CD4-positive, alpha-beta T cell (primary cell): ENCODE data around the gene E2F3. TPM values are rescaled to one million over a fixed set of nuclear protein-coding genes. Genes with fewer than 3 reads are reported as not detected.

Experiments
- ATAC-seq: fragments of 200-7000 bp; cut with Tn5 transposase; one replicate; pipeline ENCODE4 v1.10.0; 2022; ENCODE audit warnings: mild to moderate bottlenecking; ENCODE audit not compliant: poor library complexity
- CTCF ChIA-PET: fragments of 350-600 bp; sonication (Branson Sonifier 250); formaldehyde crosslinking; loops from one replicate; lab custom pipeline; 2021; ENCODE audit warnings: antibody characterized with exemption, inconsistent platforms; lab: Charles Lee
- POLR2A ChIA-PET: fragments of 350-600 bp; sonication (Branson Sonifier 250); formaldehyde crosslinking; loops from one replicate; lab custom pipeline; 2021; ENCODE audit warnings: antibody characterized with exemption, inconsistent platforms; lab: Charles Lee
- DNase-seq, 14 experiments: peaks; one replicate each; pipeline ENCODE4 v3.0.0-alpha.2; 2013 to 2020; ENCODE audit warnings: mixed read lengths in 2 of 14
- H3K27ac ChIP-seq, 2 donors: one replicate each; pipeline versions ENCODE4 v1.5.1 to v1.7.0; 2013; ENCODE audit warnings: low read length in 2 of 2, low read depth in 1 of 2, mild to moderate bottlenecking in 1 of 2
- H3K27me3 ChIP-seq, 2 experiments: 1 replicate in 1 of 2; 2 replicates in 1 of 2; pipeline versions ENCODE4 v1.6.1 to v1.7.0; 2013; ENCODE audit warnings: low read length in 2 of 2, control low read depth in 1 of 2, mild to moderate bottlenecking in 1 of 2, moderate library complexity in 1 of 2; ENCODE audit not compliant: insufficient read depth in 2 of 2, control insufficient read depth in 1 of 2
- H3K36me3 ChIP-seq: one replicate; pipeline ENCODE4 v1.6.1; 2013; ENCODE audit warnings: low read length, control low read depth; ENCODE audit not compliant: insufficient read depth
- H3K4me1 ChIP-seq: one replicate; pipeline ENCODE4 v1.6.1; 2013; ENCODE audit warnings: low read length, control low read depth; ENCODE audit not compliant: insufficient read depth
- H3K4me3 ChIP-seq: one replicate; pipeline ENCODE4 v1.5.1; 2013; ENCODE audit warnings: mild to moderate bottlenecking, low read length, moderate library complexity
- H3K9me3 ChIP-seq, 2 experiments: 1 replicate in 1 of 2; 2 replicates in 1 of 2; pipeline versions ENCODE4 v1.6.1 to v1.7.0; 2013; ENCODE audit warnings: low read length in 2 of 2, mild to moderate bottlenecking in 2 of 2, control low read depth in 1 of 2, moderate library complexity in 1 of 2; ENCODE audit not compliant: control insufficient read depth in 1 of 2, insufficient read depth in 1 of 2
- H3K27ac Mint-ChIP-seq: one replicate; pipeline ENCODE4 v1.8.0; 2020; ENCODE audit warnings: mixed read lengths
- H3K27me3 Mint-ChIP-seq: one replicate; pipeline ENCODE4 v1.8.0; 2021; ENCODE audit warnings: mixed read lengths
- H3K36me3 Mint-ChIP-seq: one replicate; pipeline ENCODE4 v1.8.0; 2021; ENCODE audit warnings: low read depth, mixed read lengths
- H3K4me1 Mint-ChIP-seq: one replicate; pipeline ENCODE4 v1.8.0; 2021; ENCODE audit warnings: low read depth, mixed read lengths
- H3K4me3 Mint-ChIP-seq: one replicate; pipeline ENCODE4 v1.8.0; 2020; ENCODE audit warnings: mild to moderate bottlenecking, mixed read lengths
- H3K9me3 Mint-ChIP-seq: one replicate; pipeline ENCODE4 v1.8.0; 2020; ENCODE audit warnings: mixed read lengths
- intact Hi-C, 2 experiments: fragments of 100-400 bp; cut with DNase I in 1 of 2; cut with micrococcal nuclease in 1 of 2; formaldehyde crosslinking; loops; one replicate each; pipeline versions ENCODE4 v1.15.1 to v1.9.0; 2023 to 2025; cut with DNase I, micrococcal nuclease
- total RNA-seq, 174 experiments: library from RNA in 2 of 174; stranded (reverse) in 2 of 174; gene quantifications; one replicate each; pipeline ENCODE4 v1.2.3 and lab custom pipeline; 2021 to 2026
- TF ChIP-seq, protein P1 (sequence below): fragments of 200-600 bp; IDR thresholded peaks from one replicate; pipeline ENCODE4 v1.8.0; 2022; ENCODE audit warnings: antibody characterized with exemption, mild to moderate bottlenecking

The E2F3 gene
- total RNA-seq, 2 experiments from 2014 or later, result 2.7 to 2.9 TPM

DNA sequence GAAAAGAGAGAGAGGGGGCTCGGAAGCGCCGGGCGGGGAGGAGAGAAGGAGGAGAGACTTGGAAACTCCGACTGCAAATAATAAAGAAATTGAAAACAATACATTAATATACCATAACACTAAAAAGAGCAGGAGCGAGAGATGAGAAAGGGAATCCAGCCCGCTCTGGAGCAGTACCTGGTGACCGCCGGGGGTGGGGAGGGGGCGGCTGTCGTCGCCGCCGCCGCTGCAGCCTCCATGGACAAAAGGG lies 338 bp downstream of the E2F3 start:
- no peaks in the 10 kb centered on the region for H3K9me3 ChIP-seq
- TF ChIP-seq, protein P1, sequence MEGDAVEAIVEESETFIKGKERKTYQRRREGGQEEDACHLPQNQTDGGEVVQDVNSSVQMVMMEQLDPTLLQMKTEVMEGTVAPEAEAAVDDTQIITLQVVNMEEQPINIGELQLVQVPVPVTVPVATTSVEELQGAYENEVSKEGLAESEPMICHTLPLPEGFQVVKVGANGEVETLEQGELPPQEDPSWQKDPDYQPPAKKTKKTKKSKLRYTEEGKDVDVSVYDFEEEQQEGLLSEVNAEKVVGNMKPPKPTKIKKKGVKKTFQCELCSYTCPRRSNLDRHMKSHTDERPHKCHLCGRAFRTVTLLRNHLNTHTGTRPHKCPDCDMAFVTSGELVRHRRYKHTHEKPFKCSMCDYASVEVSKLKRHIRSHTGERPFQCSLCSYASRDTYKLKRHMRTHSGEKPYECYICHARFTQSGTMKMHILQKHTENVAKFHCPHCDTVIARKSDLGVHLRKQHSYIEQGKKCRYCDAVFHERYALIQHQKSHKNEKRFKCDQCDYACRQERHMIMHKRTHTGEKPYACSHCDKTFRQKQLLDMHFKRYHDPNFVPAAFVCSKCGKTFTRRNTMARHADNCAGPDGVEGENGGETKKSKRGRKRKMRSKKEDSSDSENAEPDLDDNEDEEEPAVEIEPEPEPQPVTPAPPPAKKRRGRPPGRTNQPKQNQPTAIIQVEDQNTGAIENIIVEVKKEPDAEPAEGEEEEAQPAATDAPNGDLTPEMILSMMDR, result no peak
- peak overlapping the region; percentile 35 to 85 for H3K27ac ChIP-seq
- H3K4me3 ChIP-seq, result peak overlapping the region; percentile 74
- intact Hi-C loops, result loop anchor here (2.0 to 5.0 kb wide), 4 partner anchors 35 to 190 kb away; partner anchors contain the start of gene MBOAT1 (in 2 of the 2)
- no peaks in the 10 kb centered on the region for H3K36me3 ChIP-seq
- CTCF ChIA-PET, result no interaction called here
- H3K4me1 ChIP-seq, result peaks cover 23% of the 10 kb centered on the region
- Mint-ChIP-seq H3K27ac (peak overlapping the region; percentile 80), H3K36me3 (peaks cover 23% of the 10 kb centered on the region), H3K4me3 (peak overlapping the region; percentile 92), H3K4me1 (peaks cover 49% of the 10 kb centered on the region), H3K27me3 (no peaks in the 10 kb centered on the region), H3K9me3 (no peaks in the 10 kb centered on the region)
- POLR2A ChIA-PET, result interaction anchor here (4.3 to 4.4 kb wide), 2 partner anchors 35 to 83 kb away, joined by 42 to 56 read pairs; no protein-coding TSS in a partner anchor
- H3K27me3 ChIP-seq, result no peaks in the 10 kb centered on the region
- no peak for DNase-seq
- no peak for ATAC-seq

DNA sequence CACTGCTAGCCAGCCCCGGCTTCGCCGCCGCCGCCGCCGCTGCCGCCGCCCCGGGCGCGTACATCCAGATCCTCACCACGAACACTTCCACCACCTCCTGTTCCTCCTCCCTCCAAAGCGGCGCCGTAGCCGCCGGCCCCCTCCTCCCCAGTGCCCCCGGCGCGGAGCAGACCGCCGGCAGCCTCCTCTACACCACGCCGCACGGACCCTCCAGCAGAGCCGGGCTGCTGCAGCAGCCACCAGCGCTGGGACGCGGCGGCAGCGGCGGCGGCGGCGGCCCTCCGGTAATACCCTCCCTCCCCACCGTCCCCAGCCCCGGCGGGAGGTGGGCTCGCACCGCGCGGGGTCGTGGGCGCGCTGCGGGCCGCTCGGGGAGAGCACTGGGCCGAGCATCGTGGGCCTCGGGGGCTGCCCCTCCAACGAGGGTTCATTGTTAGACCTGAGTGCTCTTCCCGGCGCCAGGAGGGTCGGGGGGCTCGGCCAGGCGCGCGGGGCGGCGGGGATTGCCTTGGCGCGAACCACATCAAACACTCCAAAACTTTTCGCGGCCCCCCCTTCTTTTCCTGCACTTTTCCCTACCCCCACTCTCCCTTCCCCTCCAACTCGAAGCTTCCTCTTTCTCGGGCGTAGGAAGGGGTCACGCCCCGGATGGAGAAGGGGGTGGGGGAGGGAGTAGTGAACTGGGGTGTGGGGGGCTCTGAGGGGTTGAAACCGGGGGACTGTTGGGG lies 827 bp downstream of the E2F3 start:
- DNase-seq, result peak in 13 of 14 experiments; percentile 5 to 69 (median 25)
- CTCF ChIA-PET, result interaction anchor here (0.7 kb wide), 1 partner anchor 125 kb away, joined by 5 read pairs; no protein-coding TSS in a partner anchor
- peaks cover 23% of the 10 kb centered on the region for H3K4me1 ChIP-seq
- H3K27ac Mint-ChIP-seq, result peak overlapping the region; percentile 80
- H3K4me1 Mint-ChIP-seq, result peaks cover 54% of the 10 kb centered on the region
- no peaks in the 10 kb centered on the region for H3K9me3 ChIP-seq
- peak overlapping the region; percentile 92 for H3K4me3 Mint-ChIP-seq
- peaks cover 23% of the 10 kb centered on the region for H3K36me3 Mint-ChIP-seq
- no peak for ATAC-seq
- H3K27me3 Mint-ChIP-seq, result no peaks in the 10 kb centered on the region
- H3K9me3 Mint-ChIP-seq, result no peaks in the 10 kb centered on the region
- H3K4me3 ChIP-seq, result peak overlapping the region; percentile 74
- no peaks in the 10 kb centered on the region for H3K36me3 ChIP-seq
- POLR2A ChIA-PET, result interaction anchor here (0.6 to 4.4 kb wide), 6 partner anchors 10 to 194 kb away, joined by 3 to 179 read pairs (median 49); no protein-coding TSS in a partner anchor
- peak overlapping the region in 1 of 2 donors; percentile 85 for H3K27ac ChIP-seq
- intact Hi-C loops, result loop anchor here (2.0 to 5.0 kb wide), 4 partner anchors 35 to 190 kb away; partner anchors contain the start of gene MBOAT1 (in 2 of the 2)
- TF ChIP-seq, protein P1, result no peak
- H3K27me3 ChIP-seq, result no peaks in the 10 kb centered on the region

DNA sequence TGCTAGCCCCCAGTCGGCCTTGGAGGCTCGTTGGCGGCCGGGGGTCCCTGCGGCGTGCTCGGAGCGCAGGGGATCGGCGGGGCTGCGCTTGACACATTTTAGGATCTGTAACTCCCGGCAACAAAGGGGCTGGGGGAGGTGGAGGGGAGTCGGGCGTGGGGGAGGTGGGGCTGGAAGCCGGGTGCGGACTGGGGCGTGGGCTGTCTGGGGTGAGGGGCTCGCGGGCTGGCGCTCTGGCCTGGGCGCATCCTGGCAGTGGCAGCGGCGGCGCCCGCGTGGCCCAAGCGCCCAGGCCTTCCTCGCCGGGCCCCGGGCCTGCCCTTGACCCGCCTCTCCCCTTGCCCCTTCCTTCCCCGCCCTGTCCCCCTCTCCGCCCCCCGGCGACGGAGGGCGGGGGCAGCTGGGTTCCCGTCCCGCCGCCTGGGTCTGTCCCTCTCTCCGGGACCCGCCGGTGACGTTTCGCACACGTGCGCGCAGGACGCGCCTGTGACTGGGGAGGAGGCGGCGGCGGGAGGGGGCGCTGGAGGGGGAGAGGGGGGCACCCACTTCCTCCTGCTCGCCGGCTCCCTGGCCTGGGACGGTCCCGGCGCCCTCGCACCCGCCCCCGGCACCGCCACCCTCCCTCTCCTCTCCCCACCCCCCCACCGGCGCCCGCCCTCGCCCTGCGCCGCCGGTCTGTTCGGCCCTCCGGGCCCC lies 1.5 kb downstream of the E2F3 start:
- Histone ChIP-seq H3K9me3 (no peaks in the 10 kb centered on the region), H3K27ac (peak overlapping the region; percentile 79 to 85), H3K27me3 (no peaks in the 10 kb centered on the region), H3K36me3 (no peaks in the 10 kb centered on the region), H3K4me3 (peak overlapping the region; percentile 74), H3K4me1 (peaks cover 23% of the 10 kb centered on the region)
- CTCF ChIA-PET, result interaction anchor here (0.7 kb wide), 1 partner anchor 125 kb away, joined by 5 read pairs; no protein-coding TSS in a partner anchor
- Mint-ChIP-seq H3K9me3 (no peaks in the 10 kb centered on the region), H3K4me3 (peak overlapping the region; percentile 80), H3K36me3 (peaks cover 23% of the 10 kb centered on the region), H3K27ac (peak overlapping the region; percentile 90), H3K4me1 (peaks cover 61% of the 10 kb centered on the region), H3K27me3 (no peaks in the 10 kb centered on the region)
- intact Hi-C loops, result loop anchor here (2.0 to 5.0 kb wide), 4 partner anchors 36 to 191 kb away; partner anchors contain the start of gene MBOAT1 (in 2 of the 2)
- POLR2A ChIA-PET, result interaction anchor here (0.6 to 4.1 kb wide), 6 partner anchors 11 to 195 kb away, joined by 3 to 179 read pairs (median 9); partner anchors contain the start of gene CDKAL1
- TF ChIP-seq, protein P1, result no peak
- ATAC-seq (peak; percentile 27), DNase-seq (peak; percentile 55 to 93 (median 78))
